C4-2B (cell line): ENCODE data around the gene HDHD3.

ENCODE experiments used
- H3K27ac ChIP-seq: fragments of 450-650 bp; 2 replicates; pipeline ENCODE4 v1.5.1; 2017
- ZFX ChIP-seq: fragments of 450-650 bp; IDR thresholded peaks from 2 replicates; pipeline ENCODE4 v1.6.1; 2017
- TF ChIP-seq, protein P1 (sequence below): fragments of 450-650 bp; conservative IDR thresholded peaks from 2 replicates; pipeline ENCODE4 v1.5.1; 2017; ENCODE audit warnings: mild to moderate bottlenecking

HDHD3 gene, protein sequence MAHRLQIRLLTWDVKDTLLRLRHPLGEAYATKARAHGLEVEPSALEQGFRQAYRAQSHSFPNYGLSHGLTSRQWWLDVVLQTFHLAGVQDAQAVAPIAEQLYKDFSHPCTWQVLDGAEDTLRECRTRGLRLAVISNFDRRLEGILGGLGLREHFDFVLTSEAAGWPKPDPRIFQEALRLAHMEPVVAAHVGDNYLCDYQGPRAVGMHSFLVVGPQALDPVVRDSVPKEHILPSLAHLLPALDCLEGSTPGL

DNA sequence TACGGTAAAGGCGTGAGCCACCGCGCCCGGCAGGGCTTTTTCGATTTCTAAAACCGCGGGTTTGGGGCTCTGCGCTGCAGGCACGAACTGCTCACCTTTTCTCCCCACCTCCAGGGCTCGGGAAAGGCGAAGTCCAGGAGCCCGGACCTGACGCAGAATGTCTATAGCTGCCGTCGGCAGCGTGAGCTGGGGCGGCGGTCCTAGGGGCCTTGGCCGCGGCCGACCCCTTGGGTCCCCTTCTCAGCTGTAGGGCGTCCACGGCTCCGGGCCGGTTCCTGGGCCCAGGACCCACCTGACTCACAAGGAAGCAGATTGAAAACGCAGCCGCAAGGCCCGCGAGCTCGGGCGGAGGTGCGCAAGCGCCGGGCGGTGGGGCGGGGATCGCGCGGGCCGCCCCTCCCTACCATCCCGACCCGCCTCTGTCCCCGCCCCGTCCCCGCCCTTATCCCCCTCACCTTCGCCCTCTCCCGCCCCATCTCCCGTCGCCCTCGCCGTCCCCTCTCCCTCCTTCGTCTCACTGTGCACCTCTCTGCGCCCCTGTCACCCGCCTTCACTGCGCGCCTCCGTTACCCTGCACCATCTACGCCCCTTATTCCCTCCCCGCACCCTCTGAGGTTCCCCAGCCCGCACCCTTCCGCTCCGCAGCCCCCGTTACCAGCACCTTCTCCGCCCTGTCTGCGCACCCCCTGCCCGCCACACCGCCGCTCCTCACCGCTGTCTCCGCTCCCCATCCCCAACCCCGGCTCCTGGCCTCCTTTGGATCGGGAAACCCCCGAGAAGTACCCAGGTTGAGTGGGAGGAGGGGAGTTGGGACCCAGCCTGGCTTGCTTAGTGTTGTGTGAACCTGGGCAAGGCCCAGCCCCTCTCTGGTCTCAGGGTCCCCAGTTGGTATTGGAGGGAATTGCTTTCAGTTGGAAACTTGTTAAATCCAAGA, at the start of gene HDHD3:
Gene HDHD3 (minus strand): TSS at position 353 of the 934 bp plus-strand sequence. CDS start 2,632 bp downstream, outside the sequence.
- peak; percentile 62; the same call in 1 of the 2 replicates for TF ChIP-seq ZFX
- TF ChIP-seq, protein P1, sequence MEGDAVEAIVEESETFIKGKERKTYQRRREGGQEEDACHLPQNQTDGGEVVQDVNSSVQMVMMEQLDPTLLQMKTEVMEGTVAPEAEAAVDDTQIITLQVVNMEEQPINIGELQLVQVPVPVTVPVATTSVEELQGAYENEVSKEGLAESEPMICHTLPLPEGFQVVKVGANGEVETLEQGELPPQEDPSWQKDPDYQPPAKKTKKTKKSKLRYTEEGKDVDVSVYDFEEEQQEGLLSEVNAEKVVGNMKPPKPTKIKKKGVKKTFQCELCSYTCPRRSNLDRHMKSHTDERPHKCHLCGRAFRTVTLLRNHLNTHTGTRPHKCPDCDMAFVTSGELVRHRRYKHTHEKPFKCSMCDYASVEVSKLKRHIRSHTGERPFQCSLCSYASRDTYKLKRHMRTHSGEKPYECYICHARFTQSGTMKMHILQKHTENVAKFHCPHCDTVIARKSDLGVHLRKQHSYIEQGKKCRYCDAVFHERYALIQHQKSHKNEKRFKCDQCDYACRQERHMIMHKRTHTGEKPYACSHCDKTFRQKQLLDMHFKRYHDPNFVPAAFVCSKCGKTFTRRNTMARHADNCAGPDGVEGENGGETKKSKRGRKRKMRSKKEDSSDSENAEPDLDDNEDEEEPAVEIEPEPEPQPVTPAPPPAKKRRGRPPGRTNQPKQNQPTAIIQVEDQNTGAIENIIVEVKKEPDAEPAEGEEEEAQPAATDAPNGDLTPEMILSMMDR, result no peak
- peak within 1 kb of the TSS; percentile 80 for H3K27ac ChIP-seq

DNA sequence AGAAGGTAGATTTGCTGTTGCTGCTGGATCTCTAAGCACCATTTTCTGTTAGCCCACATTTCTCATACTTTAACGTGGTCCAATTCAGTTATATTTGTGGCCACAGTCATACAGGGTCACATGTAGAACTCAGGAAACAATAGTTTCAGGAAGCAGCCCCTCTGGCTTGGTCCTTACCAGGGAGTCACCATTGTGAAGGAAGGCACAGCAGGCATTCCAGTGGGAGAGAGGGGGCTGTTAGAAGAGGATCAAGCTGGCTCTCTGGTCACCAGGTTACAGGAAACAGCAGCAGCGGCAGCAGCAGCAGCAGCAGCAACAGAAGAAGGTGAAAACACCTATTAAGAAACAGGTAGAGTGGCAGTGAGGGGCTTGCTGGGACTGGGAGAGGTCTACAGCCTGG, 48.3 kb upstream of the HDHD3 start:
- no peak overlapping the region for H3K27ac ChIP-seq
- TF ChIP-seq, protein P1, result no peak
- no peak for TF ChIP-seq ZFX

DNA sequence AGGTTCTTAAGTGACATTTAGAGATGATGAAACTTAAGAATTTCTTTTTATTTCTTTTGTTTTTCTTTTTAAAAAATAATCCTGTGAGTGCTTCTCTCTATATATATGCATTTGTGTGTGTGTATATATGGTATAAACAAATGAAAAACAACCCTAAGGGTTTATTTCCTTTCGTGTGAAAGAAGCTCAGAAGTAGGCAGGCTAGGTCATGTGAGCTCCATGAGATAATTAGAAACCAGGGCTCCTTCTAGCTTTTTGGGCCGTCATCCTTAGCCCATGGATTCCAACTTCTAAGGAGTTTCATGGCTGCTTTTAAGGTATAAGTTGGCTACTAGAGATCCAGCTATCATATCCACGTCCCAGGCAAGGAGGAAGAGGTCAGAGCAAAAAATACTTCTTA, 44.9 kb upstream of the HDHD3 start:
- TF ChIP-seq ZFX, result no peak
- TF ChIP-seq, protein P1, result no peak
- no peak overlapping the region for H3K27ac ChIP-seq

DNA sequence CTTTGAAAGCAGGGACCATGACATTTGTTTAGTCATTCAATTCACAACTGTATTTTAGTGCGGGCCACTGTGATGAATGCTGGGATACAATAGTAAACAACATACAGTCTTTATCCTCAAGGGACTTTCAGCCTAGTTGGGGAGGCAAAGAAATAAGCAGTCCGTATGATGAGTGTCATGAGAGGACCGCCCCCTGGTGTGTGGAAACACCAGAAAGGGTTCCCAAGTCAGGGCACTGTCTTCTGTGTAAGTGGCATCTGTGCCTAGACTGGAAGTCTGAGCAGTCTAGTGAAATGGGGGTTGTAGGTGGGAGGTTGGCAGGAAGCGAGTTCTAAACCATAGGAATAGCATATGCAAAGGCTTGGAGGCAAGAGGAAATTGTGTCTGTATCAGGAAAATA, 40.6 kb upstream of the HDHD3 start:
- no peak for TF ChIP-seq ZFX
- TF ChIP-seq, protein P1, result no peak
- H3K27ac ChIP-seq, result no peak overlapping the region

DNA sequence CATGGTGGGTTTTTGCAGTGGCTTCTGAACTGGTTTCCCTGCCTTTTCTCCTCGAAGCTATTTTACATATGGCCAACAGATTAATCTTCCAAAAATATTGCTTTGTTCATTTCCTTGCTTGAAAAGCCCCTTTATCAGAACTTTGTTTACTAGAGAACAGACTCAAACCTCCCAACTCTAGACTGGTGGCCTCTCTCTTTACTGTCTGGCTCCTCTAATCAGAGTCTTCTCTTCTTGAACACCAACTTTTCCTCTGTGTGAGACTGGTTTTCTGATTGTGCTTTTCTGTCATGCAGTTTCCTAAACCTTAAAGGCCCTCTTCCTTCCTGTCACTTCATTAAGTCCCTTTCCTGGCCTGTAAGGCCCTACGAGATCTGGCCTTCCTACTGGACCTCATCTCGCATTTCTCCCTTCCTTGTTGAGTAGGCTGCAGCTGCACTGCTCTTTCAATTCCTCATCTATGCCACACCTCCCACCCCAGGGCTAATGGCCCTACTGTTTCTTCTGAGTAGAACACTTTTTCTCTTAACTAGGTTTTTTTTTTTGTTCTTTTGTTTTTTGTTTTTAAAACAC, 39.4 kb upstream of the HDHD3 start:
- no peak overlapping the region for H3K27ac ChIP-seq
- TF ChIP-seq, protein P1, result no peak
- no peak for TF ChIP-seq ZFX

DNA sequence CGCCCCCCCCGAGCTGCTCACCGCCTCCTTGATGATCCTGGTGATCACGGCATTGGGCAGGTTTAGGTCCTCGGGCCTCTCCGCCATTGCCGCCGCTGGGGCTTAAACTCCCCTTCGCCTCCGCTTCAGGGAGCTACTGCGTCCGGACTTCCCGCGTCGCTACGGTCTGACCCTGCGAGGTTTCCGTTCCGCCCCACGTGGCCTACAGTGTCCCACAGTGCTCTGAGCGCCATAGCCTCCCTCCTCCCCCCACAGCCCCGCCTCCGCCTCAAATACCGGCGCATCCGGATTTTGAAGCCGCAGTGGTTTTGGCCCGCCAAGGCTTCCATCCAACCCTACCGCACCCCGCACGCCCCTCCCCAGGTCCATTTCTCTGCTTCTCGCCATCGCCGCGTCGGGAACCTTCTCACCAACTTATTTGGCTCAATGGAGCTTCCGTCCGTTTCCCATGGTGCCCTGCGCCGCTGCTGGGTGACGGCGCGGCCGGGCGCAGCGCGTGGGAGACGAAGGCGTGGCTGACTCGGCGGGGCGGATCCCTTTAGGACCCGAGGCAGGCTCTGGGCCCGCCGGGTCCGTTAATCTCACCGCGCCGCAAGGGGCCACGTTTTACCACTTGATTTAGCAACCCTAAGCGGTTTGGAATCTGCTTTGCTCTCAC, 33.5 kb upstream of the HDHD3 start, which contains the start of the genes C9orf43 and POLE3:
Gene C9orf43 (plus strand): TSS at position 541 of the 658 bp plus-strand sequence. CDS start 2,747 bp downstream, outside the sequence.
Gene POLE3 (minus strand): TSS at position 469 of the 658 bp plus-strand sequence. CDS start 382 bp downstream, at position 87.
- TF ChIP-seq, protein P1, result no peak
- peak; percentile 23; the same call in 1 of the 2 replicates for TF ChIP-seq ZFX
- H3K27ac ChIP-seq, result peak within 1 kb of the TSS; percentile 95
